HUES64 (cell line): ENCODE results near the gene ACSS1.

Experiments used
- H3K27ac ChIP-seq: 2 replicates; pipeline ENCODE4 v1.7.0; 2013; ENCODE audit warnings: low read depth, low read length, inconsistent platforms
- H3K27me3 ChIP-seq: 2 replicates; pipeline ENCODE4 v1.6.1; 2013; ENCODE audit warnings: mild to moderate bottlenecking, low read length; ENCODE audit not compliant: insufficient read depth
- H3K36me3 ChIP-seq: 2 replicates; pipeline ENCODE4 v1.6.1; 2013; ENCODE audit warnings: mild to moderate bottlenecking, low read length; ENCODE audit not compliant: insufficient read depth
- H3K4me1 ChIP-seq: 2 replicates; pipeline ENCODE4 v1.6.1; 2013; ENCODE audit warnings: mild to moderate bottlenecking, low read length, moderate library complexity; ENCODE audit not compliant: insufficient read depth
- H3K4me3 ChIP-seq: 2 replicates; pipeline ENCODE4 v1.5.1; 2013; ENCODE audit warnings: mild to moderate bottlenecking, low read length, moderate library complexity
- H3K9ac ChIP-seq: 2 replicates; pipeline ENCODE4 v1.6.1; 2013; ENCODE audit warnings: mild to moderate bottlenecking, low read depth, low read length
- H3K9me3 ChIP-seq: 2 replicates; pipeline ENCODE4 v1.6.1; 2013; ENCODE audit warnings: low read depth, low read length; ENCODE audit not compliant: insufficient read depth
- WGBS: fragments of 150-250, 120-280 bp; methylation state at CpG from one replicate; pipeline ENCODE4 v1.1.7; 2013; ENCODE audit warnings: missing lambda C conversion rate; 5-methylcytosine and 5-hydroxymethylcytosine counted together

The ACSS1 gene

GRCh38 chr20:25032478-25033264 is 25.3 kb downstream of the ACSS1 start:
- no peak overlapping the region for H3K9ac ChIP-seq
- H3K36me3 ChIP-seq: no peaks in the 10 kb centered on the region
- WGBS: 62% methylated on average over 29 of the region's 29 CpGs
- H3K4me3 ChIP-seq: no peak overlapping the region
- no peak overlapping the region; the same call in 1 of the 2 replicates for H3K27ac ChIP-seq
- H3K9me3 ChIP-seq: no peaks in the 10 kb centered on the region
- H3K4me1 ChIP-seq: peaks cover 3% of the 10 kb centered on the region; the same call in 1 of the 2 replicates
- H3K27me3 ChIP-seq: peaks cover 3% of the 10 kb centered on the region

GRCh38 chr20:25032065-25032477 is 25.9 kb downstream of the ACSS1 start:
- no peaks in the 10 kb centered on the region for H3K9me3 ChIP-seq
- peaks cover 3% of the 10 kb centered on the region for H3K27me3 ChIP-seq
- H3K4me3 ChIP-seq: no peak overlapping the region
- H3K4me1 ChIP-seq: peaks cover 3% of the 10 kb centered on the region; the same call in 1 of the 2 replicates
- H3K9ac ChIP-seq: no peak overlapping the region
- 93% methylated on average over 16 of the region's 16 CpGs for WGBS
- no peak overlapping the region for H3K27ac ChIP-seq
- H3K36me3 ChIP-seq: no peaks in the 10 kb centered on the region

GRCh38 chr20:25031241-25031640 is 26.7 kb downstream of the ACSS1 start:
- no peaks in the 10 kb centered on the region for H3K9me3 ChIP-seq
- no peak overlapping the region for H3K27ac ChIP-seq
- no peak overlapping the region for H3K9ac ChIP-seq
- WGBS: 77% methylated on average over 3 of the region's 3 CpGs
- no peaks in the 10 kb centered on the region for H3K36me3 ChIP-seq
- H3K27me3 ChIP-seq: peaks cover 3% of the 10 kb centered on the region
- peaks cover 3% of the 10 kb centered on the region; the same call in 1 of the 2 replicates for H3K4me1 ChIP-seq
- H3K4me3 ChIP-seq: no peak overlapping the region

GRCh38 chr20:25030649-25031207 is 27.2 kb downstream of the ACSS1 start:
- H3K9me3 ChIP-seq: no peaks in the 10 kb centered on the region
- H3K4me1 ChIP-seq: peaks cover 3% of the 10 kb centered on the region; the same call in 1 of the 2 replicates
- H3K27ac ChIP-seq: no peak overlapping the region
- H3K9ac ChIP-seq: no peak overlapping the region
- no peak overlapping the region for H3K4me3 ChIP-seq
- peaks cover 3% of the 10 kb centered on the region for H3K27me3 ChIP-seq
- no peaks in the 10 kb centered on the region for H3K36me3 ChIP-seq
- 93% methylated on average over 8 of the region's 8 CpGs for WGBS

- Histone ChIP-seq H3K9ac (no peak overlapping the region), H3K9me3 (no peaks in the 10 kb centered on the region), H3K27me3 (peaks cover 3% of the 10 kb centered on the region; the same call in 1 of the 2 replicates), H3K4me1 (peaks cover 3% of the 10 kb centered on the region; the same call in 1 of the 2 replicates), H3K27ac (no peak overlapping the region), H3K36me3 (no peaks in the 10 kb centered on the region), H3K4me3 (no peak overlapping the region)
- 92% methylated on average over 5 of the region's 5 CpGs for WGBS
These were observed 27.8 kb downstream of the ACSS1 start for GRCh38 chr20:25030007-25030648.

- no peak overlapping the region for H3K27ac ChIP-seq
- no peak overlapping the region for H3K9ac ChIP-seq
- no peak overlapping the region for H3K4me3 ChIP-seq
- no peaks in the 10 kb centered on the region for H3K9me3 ChIP-seq
- H3K36me3 ChIP-seq: no peaks in the 10 kb centered on the region
- 91% methylated on average over 4 of the region's 4 CpGs for WGBS
- peaks cover 3% of the 10 kb centered on the region; the same call in 1 of the 2 replicates for H3K27me3 ChIP-seq
- H3K4me1 ChIP-seq: no peaks in the 10 kb centered on the region
These were observed 31.8 kb downstream of the ACSS1 start for GRCh38 chr20:25025986-25026605.

- Histone ChIP-seq H3K36me3 (no peaks in the 10 kb centered on the region), H3K27me3 (no peaks in the 10 kb centered on the region), H3K9me3 (no peaks in the 10 kb centered on the region), H3K9ac (no peak overlapping the region), H3K4me3 (no peak overlapping the region), H3K4me1 (no peaks in the 10 kb centered on the region), H3K27ac (no peak overlapping the region)
- WGBS: 91% methylated on average over 14 of the region's 14 CpGs
These were observed 32.7 kb downstream of the ACSS1 start for GRCh38 chr20:25025091-25025861.

- H3K4me3 ChIP-seq: no peak overlapping the region
- no peaks in the 10 kb centered on the region; the same call in 1 of the 2 replicates for H3K4me1 ChIP-seq
- no peaks in the 10 kb centered on the region for H3K36me3 ChIP-seq
- H3K27me3 ChIP-seq: no peaks in the 10 kb centered on the region
- no peak overlapping the region for H3K27ac ChIP-seq
- 95% methylated on average over 4 of the region's 4 CpGs for WGBS
- H3K9ac ChIP-seq: no peak overlapping the region
- H3K9me3 ChIP-seq: no peaks in the 10 kb centered on the region
These were observed 33.8 kb downstream of the ACSS1 start for GRCh38 chr20:25024171-25024570.

GRCh38 chr20:25023356-25023755 is 34.6 kb downstream of the ACSS1 start:
- H3K9ac ChIP-seq: no peak overlapping the region
- no peak overlapping the region for H3K4me3 ChIP-seq
- no peak overlapping the region for H3K27ac ChIP-seq
- H3K9me3 ChIP-seq: no peaks in the 10 kb centered on the region
- H3K4me1 ChIP-seq: no peaks in the 10 kb centered on the region; the same call in 1 of the 2 replicates
- 78% methylated on average over 10 of the region's 10 CpGs for WGBS
- H3K27me3 ChIP-seq: no peaks in the 10 kb centered on the region
- H3K36me3 ChIP-seq: no peaks in the 10 kb centered on the region

- 96% methylated on average over 11 of the region's 11 CpGs for WGBS
- H3K9ac ChIP-seq: no peak overlapping the region
- H3K27ac ChIP-seq: no peak overlapping the region
- no peaks in the 10 kb centered on the region for H3K9me3 ChIP-seq
- no peaks in the 10 kb centered on the region; the same call in 1 of the 2 replicates for H3K4me1 ChIP-seq
- no peak overlapping the region for H3K4me3 ChIP-seq
- H3K27me3 ChIP-seq: no peaks in the 10 kb centered on the region
- no peaks in the 10 kb centered on the region for H3K36me3 ChIP-seq
These were observed 35.3 kb downstream of the ACSS1 start for GRCh38 chr20:25022680-25023079.
